ENCODE results near the gene ATP2C2.

Gene ATP2C2

DNA sequence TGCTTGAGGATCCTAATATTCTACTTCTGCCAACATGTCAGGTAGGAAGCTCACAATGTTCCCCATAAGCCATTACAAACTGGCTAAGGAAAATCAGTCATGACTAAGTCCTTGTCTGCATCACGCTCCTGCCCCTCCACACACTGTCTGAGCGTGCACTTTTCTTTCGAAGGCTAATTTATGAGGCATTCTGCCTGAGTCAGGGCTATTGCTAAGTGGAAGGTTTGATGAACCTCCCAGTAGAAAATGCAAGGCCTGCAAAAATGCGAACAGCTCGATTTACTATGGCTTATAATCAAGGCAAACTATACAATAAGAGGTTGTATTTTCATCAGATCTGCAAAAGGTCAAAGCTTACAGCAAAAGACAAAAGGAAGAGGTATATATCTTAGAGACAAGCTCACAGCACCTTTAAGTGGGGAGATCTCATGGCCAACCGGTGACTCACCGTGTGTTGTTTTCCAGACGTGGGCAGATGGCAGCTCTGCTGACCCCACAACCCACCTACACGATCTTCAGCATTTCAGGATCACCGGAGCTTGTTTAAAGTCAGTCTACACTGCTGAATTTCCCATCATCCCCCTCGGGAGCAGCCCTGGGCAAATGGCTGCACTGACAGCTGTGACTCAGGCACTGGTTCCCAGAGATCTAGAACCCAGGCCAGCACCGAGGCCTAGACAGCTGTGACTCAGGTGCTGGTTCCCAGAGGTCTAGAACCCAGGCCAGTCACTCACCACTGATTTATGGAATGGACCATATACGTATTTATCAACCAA lies 110.0 kb downstream of the ATP2C2 start:
- no peak for DNase-seq

DNA sequence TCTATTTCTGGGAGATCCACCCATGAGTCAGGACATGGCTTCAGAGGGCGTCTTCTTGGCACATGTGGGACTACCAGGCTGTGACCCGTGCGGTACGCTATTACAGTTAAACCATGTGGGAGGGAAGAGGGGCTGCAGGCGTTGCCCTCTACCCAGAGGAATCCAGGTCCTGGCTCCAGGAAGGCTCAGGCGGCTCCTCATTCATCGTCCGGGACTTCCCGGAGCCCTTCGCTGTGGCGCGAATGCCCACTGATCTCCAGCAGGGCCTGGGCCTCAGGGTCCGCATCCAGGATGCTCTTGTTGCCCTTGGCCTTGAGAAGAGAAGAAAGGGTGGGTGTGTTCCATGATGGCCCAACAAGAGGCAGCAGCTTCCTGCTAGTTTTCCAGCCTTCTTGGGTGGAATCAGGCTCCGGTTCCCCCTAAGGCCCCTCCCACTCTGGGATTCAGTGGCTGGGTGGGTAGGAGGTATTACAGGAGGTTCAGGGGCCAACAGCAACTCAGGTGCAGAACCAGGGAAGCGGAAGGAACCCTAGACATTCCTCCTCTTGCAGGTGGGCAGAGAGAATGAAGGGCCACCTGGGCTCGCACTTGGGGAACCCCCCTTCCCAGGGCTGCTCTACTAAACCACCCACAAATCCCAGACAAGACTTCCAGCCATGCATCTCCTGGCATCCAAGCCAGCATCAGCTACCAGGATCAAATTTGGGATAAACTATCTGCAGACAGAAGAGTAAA lies 111.5 kb downstream of the ATP2C2 start:
- DNase-seq, result no peak

DNA sequence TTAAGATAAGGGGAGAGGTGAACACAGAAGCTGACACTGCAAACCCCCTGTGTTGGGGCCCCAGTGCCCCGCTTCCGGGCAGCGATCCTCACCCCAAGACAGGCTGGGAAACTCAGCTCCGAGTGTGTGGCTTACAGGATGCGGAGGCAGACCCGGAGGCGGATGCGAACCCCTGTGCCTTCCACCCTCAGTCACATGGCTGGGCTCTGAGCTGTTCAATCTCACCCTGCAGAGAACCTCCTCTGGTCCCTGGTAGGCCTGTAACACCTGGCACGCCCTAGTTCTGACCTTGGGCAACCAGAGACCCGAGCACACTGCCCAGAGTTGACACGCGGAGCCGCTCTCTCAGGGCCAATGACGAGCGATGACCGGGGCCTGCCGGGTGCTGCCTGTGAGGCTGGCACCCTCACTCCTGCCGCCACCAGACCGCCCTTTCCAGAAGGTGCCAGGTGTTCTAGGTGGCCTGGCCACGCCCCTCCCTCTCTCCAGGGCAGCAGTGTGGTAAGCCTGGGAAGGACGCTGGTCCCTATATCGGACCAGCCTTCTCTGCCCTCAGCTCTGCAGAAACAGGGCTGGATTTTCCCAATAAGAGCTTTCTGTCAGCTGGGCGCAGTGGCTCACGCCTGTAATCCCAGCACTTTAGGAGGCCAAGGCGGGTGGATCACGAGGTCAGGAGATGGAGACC lies 112.9 kb downstream of the ATP2C2 start:
- DNase-seq, result no peak

DNA sequence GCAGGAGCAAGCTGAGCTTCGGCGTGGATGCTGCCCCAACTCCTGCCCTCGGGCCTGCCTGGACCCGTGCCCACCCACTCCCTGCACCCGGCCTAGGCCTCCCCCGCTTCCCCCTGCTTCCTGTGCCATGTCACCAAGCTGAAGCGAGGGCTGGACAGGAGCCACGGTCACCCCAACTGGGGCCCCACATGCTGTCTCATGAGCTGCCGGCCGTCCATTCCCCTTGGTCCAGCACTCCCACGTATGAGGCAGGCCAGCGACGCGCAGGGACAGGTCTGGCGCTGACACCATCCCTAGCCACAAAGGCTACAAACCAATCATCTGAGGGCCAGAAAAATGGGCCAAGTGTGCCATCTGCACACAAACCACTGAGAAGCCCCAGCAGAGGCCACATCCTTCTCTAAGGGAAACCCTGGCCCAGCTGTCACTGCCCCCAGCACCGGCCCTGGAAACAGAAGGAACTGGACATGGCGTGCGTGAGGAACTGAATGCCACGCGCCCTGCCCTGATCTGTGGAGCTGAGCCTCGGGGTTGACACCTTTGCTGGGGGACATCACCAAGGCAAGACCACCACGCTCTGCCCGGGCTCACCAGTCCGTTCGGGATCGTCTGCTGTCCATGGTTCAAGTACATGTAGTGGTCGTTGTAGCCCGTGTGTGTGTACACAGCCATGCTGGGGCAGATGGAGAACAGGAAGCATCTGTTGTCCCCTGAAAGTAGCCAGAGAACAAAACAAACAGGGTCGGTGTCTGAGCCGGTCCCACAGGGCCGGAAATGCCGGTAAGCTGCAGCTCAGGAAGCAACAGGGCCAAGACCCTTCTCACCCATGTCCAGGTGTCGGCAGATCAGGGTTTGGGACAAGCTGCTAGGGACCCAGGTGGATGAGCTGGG lies 113.9 kb downstream of the ATP2C2 start:
- DNase-seq, result no peak

- no peak for DNase-seq
These were observed 114.9 kb downstream of the ATP2C2 start for GRCh38 chr16:84482951-84483881.

- no peak for DNase-seq
These were observed 115.7 kb downstream of the ATP2C2 start for GRCh38 chr16:84483882-84484565.

DNA sequence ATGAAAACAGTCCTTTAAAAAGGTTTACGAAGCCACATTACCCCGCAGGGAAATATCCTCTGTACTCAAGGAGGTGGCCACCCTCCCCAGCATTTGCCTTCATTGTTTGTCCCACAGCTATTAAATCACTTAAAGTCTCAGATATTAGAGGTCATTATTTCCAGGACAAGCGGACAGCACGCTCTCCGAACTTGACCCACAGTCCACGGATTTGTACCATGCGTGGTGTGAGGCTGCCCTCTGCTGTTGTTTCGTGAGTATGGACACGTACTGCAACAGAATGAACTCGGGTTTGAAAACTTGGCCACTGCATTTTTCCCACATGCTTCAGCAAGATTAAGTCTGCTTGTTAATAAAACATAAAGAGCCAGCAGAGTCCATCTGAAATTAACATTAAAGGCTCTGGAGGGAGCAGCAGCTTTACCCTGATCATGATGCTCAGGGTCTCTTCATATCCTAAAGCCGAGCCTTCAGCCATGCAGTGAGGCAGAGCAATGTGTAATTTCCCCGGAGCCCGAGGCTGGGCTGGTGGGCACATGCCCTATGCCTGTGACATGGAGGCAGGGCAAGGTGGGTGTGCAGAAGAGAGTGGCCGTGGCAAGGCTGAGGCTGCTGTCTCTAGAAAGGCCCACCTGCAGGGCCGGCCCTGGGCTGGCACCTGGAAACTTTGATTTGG lies 116.4 kb downstream of the ATP2C2 start:
- no peak for DNase-seq

DNA sequence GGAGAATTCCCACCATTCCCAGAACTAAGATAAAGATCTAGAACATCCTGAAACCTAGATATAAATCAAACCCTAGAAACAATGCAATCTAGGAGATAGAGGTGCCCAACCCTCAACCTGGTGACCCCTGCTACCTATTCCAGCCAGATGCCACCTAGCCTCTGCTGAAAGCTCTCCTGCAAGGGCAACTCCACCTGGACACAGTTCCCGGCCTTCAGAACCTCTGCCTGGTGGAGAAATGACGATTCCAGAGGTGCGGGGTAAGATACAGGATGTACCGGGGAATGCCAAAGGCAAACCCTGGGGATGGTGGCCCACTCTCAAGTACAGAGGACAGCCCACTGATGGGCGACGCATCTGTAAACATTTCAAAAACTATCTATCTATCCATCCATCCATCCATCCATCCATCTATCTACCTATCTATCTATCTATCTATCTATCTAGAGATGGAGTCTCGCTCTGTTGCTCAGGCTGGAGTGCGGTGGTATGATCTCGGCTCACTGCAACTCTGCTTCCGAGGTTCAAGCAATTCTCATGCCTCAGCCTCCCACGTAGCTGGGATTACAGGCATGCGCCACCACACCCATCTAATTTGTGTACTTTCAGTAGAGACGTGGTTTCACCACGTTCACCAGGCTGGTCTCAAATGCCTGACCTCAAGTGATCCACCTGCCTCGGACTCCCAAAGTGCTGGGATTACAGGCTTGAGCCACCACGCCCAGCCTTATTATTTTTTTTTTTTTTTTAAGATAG lies 117.1 kb downstream of the ATP2C2 start:
- no peak for DNase-seq

DNA sequence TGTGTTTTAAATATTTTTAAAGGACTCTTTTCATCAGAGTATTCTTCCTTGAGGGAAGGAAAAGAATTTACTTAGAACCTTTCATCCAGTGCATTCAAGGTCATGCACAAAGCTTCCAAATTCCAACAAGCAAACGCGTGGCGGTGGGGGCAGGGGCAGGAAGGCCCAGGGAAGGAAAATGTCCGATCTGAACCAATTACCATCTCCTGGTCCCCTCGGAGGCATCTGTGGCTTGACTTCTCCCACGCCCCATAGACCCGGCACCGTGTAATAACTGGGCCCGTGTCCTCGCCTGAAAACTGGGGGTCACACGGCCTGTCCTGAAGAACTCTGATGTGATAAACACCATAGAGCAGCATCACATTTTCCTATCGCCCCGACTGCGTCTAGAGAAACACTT lies 117.8 kb downstream of the ATP2C2 start:
- no peak for DNase-seq

DNA sequence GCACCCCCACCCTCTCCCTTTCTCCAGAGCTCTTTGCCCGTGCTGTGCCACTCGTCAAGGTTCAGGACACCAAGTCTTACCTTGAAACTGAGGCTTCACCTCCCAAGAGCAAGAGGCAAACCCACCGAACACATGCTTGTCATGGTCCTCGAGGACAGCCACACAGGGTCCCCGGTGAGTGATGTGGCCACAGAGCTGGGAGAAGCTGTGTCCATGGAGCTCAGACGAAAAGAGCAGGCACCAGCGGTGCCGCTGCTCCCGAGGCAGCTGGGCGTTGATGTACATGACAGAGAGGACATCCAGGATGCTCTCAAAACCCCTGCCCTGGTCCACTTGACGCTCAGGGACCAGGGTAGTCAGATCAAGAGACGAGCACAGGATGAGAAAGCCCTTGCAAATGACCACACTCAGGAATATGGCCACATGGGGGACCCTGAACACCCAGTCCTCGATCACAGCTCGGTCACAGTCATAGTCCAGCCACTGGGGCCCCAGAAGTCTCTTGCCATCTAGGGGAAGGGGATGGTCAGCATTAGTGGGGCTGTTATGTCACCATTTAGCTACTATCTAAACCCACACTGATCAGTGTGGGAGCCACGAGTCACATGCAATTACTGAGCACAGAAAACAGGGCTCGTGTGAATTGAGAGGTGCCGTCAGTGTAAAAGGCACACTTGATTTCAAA lies 118.4 kb downstream of the ATP2C2 start:
- no peak for DNase-seq

- DNase-seq, result no peak
These were observed 119.0 kb downstream of the ATP2C2 start for GRCh38 chr16:84487358-84487757.

DNA sequence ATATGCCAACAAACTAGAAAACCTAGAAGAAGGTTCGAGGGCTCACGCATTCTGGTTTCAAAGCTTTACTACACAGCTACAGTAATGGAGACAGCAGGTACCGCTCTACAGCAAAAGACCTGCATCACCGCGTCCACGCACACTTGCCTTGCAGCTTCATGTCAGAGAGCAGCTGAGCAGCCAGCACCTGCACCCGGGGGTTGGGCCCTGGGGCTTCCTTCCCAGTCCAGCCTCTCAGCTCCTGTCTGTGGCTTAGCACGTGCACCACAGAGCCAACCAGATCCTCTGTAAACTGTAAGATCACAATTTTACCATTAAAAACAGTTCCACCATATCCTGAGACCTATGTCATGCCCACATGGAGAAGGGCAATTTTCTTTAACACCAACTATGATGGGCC lies 120.8 kb downstream of the ATP2C2 start:
- no peak for DNase-seq

DNA sequence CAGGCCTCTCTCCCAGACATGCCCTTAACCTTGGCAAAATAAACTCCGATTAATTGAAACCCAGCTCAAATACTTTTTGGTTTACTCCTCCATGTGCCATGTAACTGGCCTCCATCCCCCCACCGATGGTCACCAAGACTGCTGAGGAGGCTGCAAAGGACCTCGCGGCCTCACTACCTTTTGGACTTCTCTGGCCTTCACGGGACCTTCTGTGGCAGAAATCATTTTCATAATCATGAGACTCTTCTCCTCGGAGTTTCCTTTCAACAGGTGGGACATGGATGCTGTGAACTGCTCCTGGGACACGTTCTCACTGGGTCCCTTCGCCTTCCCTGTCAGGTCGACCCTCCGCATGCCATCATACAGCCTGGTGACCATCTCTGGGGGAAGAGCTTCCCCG lies 127.2 kb downstream of the ATP2C2 start:
- DNase-seq, result no peak

DNA sequence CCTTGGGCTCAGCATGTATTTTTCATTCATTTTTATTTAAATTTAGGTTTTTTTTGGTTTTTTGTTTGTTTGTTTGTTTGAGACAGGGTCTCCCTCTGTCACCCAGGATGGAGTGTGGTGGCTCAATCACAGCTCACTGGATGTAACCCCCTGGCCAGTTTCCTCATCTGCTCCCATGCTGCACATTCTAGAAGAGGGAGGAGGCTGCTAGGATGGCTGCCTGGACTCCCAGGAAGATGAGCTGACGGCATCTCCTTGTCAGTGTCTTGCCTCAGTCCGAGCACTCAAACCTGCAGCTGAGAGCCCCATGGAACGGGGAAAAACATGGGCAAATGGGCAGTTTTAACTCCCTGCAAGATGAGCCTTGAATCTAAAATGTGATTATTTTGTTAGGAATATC lies 128.7 kb downstream of the ATP2C2 start:
- no peak for DNase-seq

DNA sequence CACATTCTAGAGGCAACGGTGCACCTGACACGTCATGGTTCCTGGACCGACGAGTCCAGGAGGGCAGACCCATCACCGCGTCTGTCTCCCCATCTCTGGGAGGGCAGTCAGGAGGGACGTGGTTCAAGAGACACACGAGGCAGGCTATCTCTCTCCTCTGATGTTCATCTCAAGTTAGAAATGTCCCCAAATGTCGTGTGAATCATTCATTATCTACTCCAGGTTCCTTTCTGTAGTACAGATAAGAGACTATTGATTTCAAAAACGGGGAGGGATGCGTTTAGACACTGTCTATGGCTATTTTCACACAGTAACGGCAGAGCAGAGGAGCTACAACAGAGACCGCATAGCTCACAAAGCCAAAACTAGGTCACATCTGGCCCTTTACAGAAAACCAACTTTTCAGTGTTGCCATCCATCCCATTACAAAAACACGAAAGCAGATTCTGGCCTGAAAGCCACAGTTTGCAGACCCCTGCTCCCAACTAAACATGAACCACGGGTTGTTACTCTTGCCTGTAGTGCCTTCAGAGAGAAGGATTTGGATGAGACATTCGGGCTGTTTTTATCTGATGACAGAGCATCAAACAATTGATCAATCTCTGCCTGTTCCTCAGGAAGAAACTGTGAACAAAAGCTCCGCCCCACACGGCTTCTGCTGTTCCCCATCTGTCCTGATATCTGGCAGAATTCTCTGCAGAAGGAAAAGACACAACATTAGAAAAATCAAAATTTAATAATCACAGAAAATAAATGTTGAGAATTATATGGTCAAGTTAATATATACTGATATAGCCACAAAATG lies 129.3 kb downstream of the ATP2C2 start:
- no peak for DNase-seq

GRCh38 chr16:84498223-84498610 lies 129.9 kb downstream of the ATP2C2 start:
- DNase-seq, result no peak

DNA sequence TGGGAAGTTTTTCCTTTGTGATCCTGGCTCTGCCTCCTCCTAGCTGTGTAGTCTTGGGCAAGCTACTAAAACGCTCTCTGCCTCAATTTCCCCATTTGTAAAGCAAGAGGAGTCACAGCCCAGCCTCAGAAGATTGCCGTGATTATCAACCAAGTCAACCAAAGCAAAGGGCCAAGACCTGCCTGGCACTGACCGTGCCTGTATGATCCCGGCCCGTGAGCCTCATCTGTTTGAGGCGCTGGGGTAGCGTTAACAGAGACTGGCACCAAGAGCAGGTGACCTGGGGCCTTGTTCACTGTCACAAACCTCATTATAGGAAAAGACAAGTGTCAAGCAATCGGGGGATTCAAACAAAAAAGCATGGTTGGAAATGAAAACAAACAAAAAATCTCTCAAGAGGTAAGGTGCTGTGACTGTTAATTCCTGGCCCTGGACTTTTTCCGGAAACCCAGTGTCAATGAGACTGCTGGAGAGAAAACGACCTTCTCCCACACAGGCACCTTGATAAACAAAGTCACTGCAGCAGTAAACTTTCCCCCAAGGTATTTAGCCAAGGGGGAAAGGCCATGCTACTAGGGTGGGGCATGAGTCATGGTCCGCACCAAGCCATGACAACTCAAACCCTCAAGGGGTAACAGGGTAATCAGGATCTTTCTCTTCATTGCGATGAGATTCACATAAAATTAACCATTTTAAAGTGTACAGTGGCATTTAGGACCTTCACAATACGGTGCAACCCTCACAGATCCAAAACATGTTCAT lies 130.7 kb downstream of the ATP2C2 start:
- DNase-seq, result no peak

All from CD4-positive, alpha-beta T cell treated with Interleukin-4 for 1 hour (primary cell).